Measurements from ENCODE around the gene ZSCAN31. TPM values are rescaled to one million over a fixed set of nuclear protein-coding genes. Genes with fewer than 3 reads are reported as not detected.

The ZSCAN31 gene
- total and polyA plus RNA-seq, 9 of the 15 experiments (the other 6 are each of a cell fraction or from before 2014, with no cell fraction given), result 3.9 to 12.1 (median 7.0) TPM

GRCh38 chr6:28333599-28334018, 2.3 kb downstream of the ZSCAN31 start (continued):
- TF ChIP-seq NR0B1 (IDR thresholded peaks at IDR 0.05; ENCODE audit: partially characterized antibody), result no peak
- no peak for TF ChIP-seq E2F8 (IDR thresholded peaks at IDR 0.05; ENCODE audit: low read depth, partially characterized antibody)
- no peak for TF ChIP-seq ZNF551 (CRISPR knock-in tag; IDR thresholded peaks at IDR 0.05)
- no peak for TF ChIP-seq FOXA3 (CRISPR knock-in tag; conservative IDR thresholded peaks at IDR 0.05 in 1 of 2, IDR thresholded peaks at IDR 0.05 in 1 of 2)
- TF ChIP-seq SMARCE1 (IDR thresholded peaks at IDR 0.05), result 0 out of 2 replicates have a peak, but pooled peaks have one; percentile 15
- TF ChIP-seq CREB1 (IDR thresholded peaks at IDR 0.05), result no peak
- no peak for TF ChIP-seq CREB1 (CRISPR knock-in tag; IDR thresholded peaks at IDR 0.05)
- TF ChIP-seq TEAD2 (tag; IDR thresholded peaks at IDR 0.05), result no peak
- TF ChIP-seq NFXL1 (CRISPR knock-in tag; IDR thresholded peaks at IDR 0.05), result no peak
- no peak for TF ChIP-seq NCOA4 (IDR thresholded peaks at IDR 0.05; ENCODE audit: partially characterized antibody)
- peak; percentile 66 for TF ChIP-seq ARHGAP35 (IDR thresholded peaks at IDR 0.05; ENCODE audit: partially characterized antibody)
- TF ChIP-seq MYBL2 (IDR thresholded peaks at IDR 0.05; ENCODE audit: low read depth), result no peak
- TF ChIP-seq MYBL2 (CRISPR knock-in tag; IDR thresholded peaks at IDR 0.05; ENCODE audit: borderline replicate concordance), result no peak
- TF ChIP-seq RBM25 (IDR thresholded peaks at IDR 0.05; ENCODE audit: low read depth, low read length, severe bottlenecking), result no peak
- no peak for TF ChIP-seq FOXJ3 (CRISPR knock-in tag; IDR thresholded peaks at IDR 0.05)
- TF ChIP-seq VEZF1 (CRISPR knock-in tag; IDR thresholded peaks at IDR 0.05), result no peak; the same call in none of the 2 replicates
- no peak for TF ChIP-seq NR4A1 (CRISPR knock-in tag; IDR thresholded peaks at IDR 0.05)
- TF ChIP-seq NR4A1 (tag; IDR thresholded peaks at IDR 0.05), result no peak
- no peak for TF ChIP-seq SRSF7 (optimal IDR thresholded peaks at IDR 0.05; ENCODE audit: low read depth, low read length)
- no peak for TF ChIP-seq TFE3 (CRISPR knock-in tag; IDR thresholded peaks at IDR 0.05)
- TF ChIP-seq POU5F1 (IDR thresholded peaks at IDR 0.05; ENCODE audit: borderline replicate concordance, low read depth, low read length, partially characterized antibody), result no peak

All from K562 (cell line).